ENCODE results near the gene CLDN7.

DNA sequence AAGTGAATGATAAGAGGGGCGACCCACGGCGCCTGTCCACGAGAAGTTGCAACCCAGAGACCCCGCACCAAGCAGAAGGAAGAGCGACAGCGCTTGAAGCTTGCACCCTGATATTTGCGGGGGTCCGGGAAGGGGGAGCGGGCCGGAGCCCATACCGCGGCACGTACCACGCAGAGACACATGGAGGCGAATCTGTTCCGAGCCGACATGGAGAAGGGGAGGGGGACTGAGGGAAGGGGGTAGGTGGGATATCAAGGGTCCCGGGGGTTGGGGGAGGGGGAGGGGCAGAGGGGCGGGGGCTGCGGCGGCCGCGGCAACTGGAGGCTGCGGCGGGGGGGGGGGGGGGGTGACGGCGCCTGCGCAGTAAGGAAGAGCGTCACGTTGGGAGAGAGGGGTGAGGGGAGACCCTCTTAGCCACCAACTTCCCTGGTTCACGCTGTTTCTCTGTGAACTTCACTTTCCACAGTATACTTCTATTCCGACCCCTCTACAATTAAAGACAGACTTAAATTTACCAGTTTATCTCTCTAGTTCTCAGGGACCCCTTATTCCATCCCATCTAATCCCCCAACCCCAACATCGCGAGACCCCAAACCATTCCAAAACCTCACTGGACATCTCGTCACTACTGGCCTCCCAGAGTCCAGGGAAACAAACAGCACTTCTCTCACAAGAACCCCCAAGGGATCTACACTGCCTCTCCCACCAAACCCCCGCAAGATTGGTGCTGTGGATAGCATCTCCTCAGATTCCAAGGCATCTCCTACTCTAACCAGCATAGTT is 50.6 kb downstream of the CLDN7 start:
- TF ChIP-seq, protein P1, sequence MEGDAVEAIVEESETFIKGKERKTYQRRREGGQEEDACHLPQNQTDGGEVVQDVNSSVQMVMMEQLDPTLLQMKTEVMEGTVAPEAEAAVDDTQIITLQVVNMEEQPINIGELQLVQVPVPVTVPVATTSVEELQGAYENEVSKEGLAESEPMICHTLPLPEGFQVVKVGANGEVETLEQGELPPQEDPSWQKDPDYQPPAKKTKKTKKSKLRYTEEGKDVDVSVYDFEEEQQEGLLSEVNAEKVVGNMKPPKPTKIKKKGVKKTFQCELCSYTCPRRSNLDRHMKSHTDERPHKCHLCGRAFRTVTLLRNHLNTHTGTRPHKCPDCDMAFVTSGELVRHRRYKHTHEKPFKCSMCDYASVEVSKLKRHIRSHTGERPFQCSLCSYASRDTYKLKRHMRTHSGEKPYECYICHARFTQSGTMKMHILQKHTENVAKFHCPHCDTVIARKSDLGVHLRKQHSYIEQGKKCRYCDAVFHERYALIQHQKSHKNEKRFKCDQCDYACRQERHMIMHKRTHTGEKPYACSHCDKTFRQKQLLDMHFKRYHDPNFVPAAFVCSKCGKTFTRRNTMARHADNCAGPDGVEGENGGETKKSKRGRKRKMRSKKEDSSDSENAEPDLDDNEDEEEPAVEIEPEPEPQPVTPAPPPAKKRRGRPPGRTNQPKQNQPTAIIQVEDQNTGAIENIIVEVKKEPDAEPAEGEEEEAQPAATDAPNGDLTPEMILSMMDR (conservative IDR thresholded peaks at IDR 0.05; ENCODE audit: low read length), result no peak
- no peak for TF ChIP-seq EZH2phosphoT487 (IDR thresholded peaks at IDR 0.05; ENCODE audit: borderline replicate concordance, low read depth, low read length)
